Measurements from ENCODE around the gene NOP53. TPM values are rescaled to one million over a fixed set of nuclear protein-coding genes. Genes with fewer than 3 reads are reported as not detected.

The NOP53 gene
- total and polyA plus RNA-seq, 10 donors: 280 to 858 (median 406) TPM

- intact Hi-C loops (cut with DNase I; ENCODE audit: low total_unique reads): no loop called here
- no peak for DNase-seq
- Histone ChIP-seq H3K27ac (no peak overlapping the region), H3K27me3 (replicated peaks in 1 of 7) (no peaks in the 10 kb centered on the region), H3K4me3 (no peak overlapping the region), H3K4me1 (peaks cover 20 to 46% (median 40%) of the 10 kb centered on the region in 6 donors), H3K36me3 (peaks cover 10 to 95% (median 88%) of the 10 kb centered on the region in 6 donors), H3K9me3 (no peaks in the 10 kb centered on the region)
- 90 to 96% (median 95%) methylated on average over 9 to 18 of the region's 18 CpGs for WGBS, 5 donors
- no peak for TF ChIP-seq POLR2A (IDR thresholded peaks at IDR 0.05)
- TF ChIP-seq POLR2AphosphoS5 (IDR thresholded peaks at IDR 0.05): peak in 2 of 3 donors; percentile 5 to 35
These were observed 5.4 kb downstream of the NOP53 start for GRCh38 chr19:47750752-47751151.

GRCh38 chr19:47752440-47753211 lies 7.3 kb downstream of the NOP53 start:
- WGBS, 5 donors: 79 to 85% (median 83%) methylated on average over 18 to 27 of the region's 27 CpGs
- H3K27me3 ChIP-seq (replicated peaks in 1 of 7): no peaks in the 10 kb centered on the region
- no peak overlapping the region for H3K27ac ChIP-seq
- no peak for DNase-seq
- H3K4me3 ChIP-seq: no peak overlapping the region
- peaks cover 9 to 28% (median 21%) of the 10 kb centered on the region in 6 donors for H3K4me1 ChIP-seq
- H3K36me3 ChIP-seq: peaks cover 10 to 100% (median 98%) of the 10 kb centered on the region in 6 donors
- no peak for TF ChIP-seq POLR2A (IDR thresholded peaks at IDR 0.05)
- TF ChIP-seq POLR2AphosphoS5 (IDR thresholded peaks at IDR 0.05): peak in 1 of 3 donors; percentile 53
- TF ChIP-seq CTCF (IDR thresholded peaks at IDR 0.05 in 8 of 11, conservative IDR thresholded peaks at IDR 0.05 in 3 of 11): no peak
- H3K9me3 ChIP-seq: no peaks in the 10 kb centered on the region
- intact Hi-C loops (cut with DNase I; ENCODE audit: low total_unique reads): no loop called here

GRCh38 chr19:47754206-47755064 lies 9.1 kb downstream of the NOP53 start:
- intact Hi-C loops (cut with DNase I; ENCODE audit: low total_unique reads): no loop called here
- DNase-seq: no peak
- peak in 1 of 3 donors; percentile 62 for TF ChIP-seq POLR2AphosphoS5 (IDR thresholded peaks at IDR 0.05)
- no peak for TF ChIP-seq CTCF (IDR thresholded peaks at IDR 0.05 in 8 of 11, conservative IDR thresholded peaks at IDR 0.05 in 3 of 11)
- H3K4me1 ChIP-seq: peaks cover 0 to 9% (median 5%) of the 10 kb centered on the region in 6 donors
- 88 to 90% (median 90%) methylated on average over 11 to 37 of the region's 37 CpGs for WGBS, 5 donors
- H3K36me3 ChIP-seq: peaks cover 10 to 100% (median 96%) of the 10 kb centered on the region in 6 donors
- peaks cover 0 to 7% (median 2%) of the 10 kb centered on the region in 8 donors for H3K9me3 ChIP-seq
- no peaks in the 10 kb centered on the region for H3K27me3 ChIP-seq (replicated peaks in 1 of 7)
- H3K27ac ChIP-seq: no peak overlapping the region
- no peak overlapping the region for H3K4me3 ChIP-seq

- peaks cover 6 to 100% (median 88%) of the 10 kb centered on the region in 6 donors for H3K36me3 ChIP-seq
- peaks cover 0 to 7% (median 2%) of the 10 kb centered on the region in 8 donors for H3K9me3 ChIP-seq
- H3K27me3 ChIP-seq (replicated peaks in 1 of 7): no peaks in the 10 kb centered on the region
- no peak overlapping the region for H3K27ac ChIP-seq
- intact Hi-C loops (cut with DNase I; ENCODE audit: low total_unique reads): no loop called here
- 85 to 95% (median 91%) methylated on average over 19 to 36 of the region's 36 CpGs for WGBS, 5 donors
- no peak for DNase-seq
- H3K4me3 ChIP-seq: no peak overlapping the region
- peaks cover 0 to 7% (median 0%) of the 10 kb centered on the region in 6 donors for H3K4me1 ChIP-seq
- no peak for TF ChIP-seq CTCF (IDR thresholded peaks at IDR 0.05 in 8 of 11, conservative IDR thresholded peaks at IDR 0.05 in 3 of 11)
- peak in 1 of 3 donors; percentile 1 for TF ChIP-seq POLR2AphosphoS5 (IDR thresholded peaks at IDR 0.05)
These were observed 9.9 kb downstream of the NOP53 start for GRCh38 chr19:47755065-47755761.

Data from spleen (tissue), 11 donors.